ENCODE measurements around the gene ZNF264.

Gene ZNF264

DNA sequence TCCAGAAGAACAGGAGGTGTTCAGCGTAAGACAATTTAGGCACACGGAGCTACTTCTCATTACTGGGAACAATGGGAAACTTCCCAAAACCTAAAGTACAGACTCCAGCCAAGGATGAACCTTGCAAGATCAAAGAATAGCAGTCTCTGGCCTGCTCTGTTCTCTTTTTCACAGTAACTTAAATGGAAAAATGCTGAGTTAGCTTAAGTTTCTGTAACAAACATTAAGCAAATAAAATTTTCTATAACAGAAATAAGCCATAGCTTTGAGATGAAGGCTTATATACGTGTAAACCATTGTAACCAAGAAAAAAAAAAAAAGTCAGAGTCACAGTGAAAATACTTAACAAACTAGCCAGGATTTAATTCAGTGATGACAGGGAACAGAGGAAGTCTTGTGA lies 70.7 kb downstream of the ZNF264 start:
- TF ChIP-seq, protein P1, sequence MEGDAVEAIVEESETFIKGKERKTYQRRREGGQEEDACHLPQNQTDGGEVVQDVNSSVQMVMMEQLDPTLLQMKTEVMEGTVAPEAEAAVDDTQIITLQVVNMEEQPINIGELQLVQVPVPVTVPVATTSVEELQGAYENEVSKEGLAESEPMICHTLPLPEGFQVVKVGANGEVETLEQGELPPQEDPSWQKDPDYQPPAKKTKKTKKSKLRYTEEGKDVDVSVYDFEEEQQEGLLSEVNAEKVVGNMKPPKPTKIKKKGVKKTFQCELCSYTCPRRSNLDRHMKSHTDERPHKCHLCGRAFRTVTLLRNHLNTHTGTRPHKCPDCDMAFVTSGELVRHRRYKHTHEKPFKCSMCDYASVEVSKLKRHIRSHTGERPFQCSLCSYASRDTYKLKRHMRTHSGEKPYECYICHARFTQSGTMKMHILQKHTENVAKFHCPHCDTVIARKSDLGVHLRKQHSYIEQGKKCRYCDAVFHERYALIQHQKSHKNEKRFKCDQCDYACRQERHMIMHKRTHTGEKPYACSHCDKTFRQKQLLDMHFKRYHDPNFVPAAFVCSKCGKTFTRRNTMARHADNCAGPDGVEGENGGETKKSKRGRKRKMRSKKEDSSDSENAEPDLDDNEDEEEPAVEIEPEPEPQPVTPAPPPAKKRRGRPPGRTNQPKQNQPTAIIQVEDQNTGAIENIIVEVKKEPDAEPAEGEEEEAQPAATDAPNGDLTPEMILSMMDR (IDR thresholded peaks at IDR 0.05; ENCODE audit: low read depth, low read length), result no peak
- DNase-seq (ENCODE audit: low read depth in 2 of 2), result no peak
- no peak overlapping the region for H3K4me3 ChIP-seq (replicated peaks in 1 of 2; ENCODE audit: low read depth in 2 of 2, low read length in 2 of 2)

DNA sequence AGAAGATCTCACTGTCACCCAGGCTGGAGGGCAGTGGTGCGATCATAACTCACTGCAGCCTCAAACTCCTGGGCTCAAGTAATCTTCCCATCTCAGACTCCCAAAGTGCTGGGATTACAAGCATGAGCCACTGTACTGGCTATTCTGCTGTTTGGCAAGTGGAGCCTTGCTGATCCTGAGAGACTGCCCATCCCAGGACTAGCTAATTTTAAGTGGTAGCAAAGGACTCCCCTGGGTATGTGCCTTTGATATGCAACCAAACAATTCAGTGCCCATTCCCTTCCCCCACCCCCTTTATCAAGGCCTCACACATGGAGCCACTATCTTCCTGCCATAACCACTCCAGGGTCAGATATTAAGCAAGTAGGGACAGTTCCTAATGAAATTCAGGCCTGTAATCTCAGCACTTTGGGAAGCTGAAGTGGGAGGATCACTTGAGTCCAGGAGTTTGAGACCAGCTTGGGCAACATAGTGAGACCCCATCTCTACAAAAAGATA lies 72.0 kb downstream of the ZNF264 start:
- H3K4me3 ChIP-seq (replicated peaks in 1 of 2; ENCODE audit: low read depth in 2 of 2, low read length in 2 of 2), result no peak overlapping the region
- no peak for DNase-seq (ENCODE audit: low read depth in 2 of 2)
- TF ChIP-seq, protein P1 (IDR thresholded peaks at IDR 0.05; ENCODE audit: low read depth, low read length), result no peak

DNA sequence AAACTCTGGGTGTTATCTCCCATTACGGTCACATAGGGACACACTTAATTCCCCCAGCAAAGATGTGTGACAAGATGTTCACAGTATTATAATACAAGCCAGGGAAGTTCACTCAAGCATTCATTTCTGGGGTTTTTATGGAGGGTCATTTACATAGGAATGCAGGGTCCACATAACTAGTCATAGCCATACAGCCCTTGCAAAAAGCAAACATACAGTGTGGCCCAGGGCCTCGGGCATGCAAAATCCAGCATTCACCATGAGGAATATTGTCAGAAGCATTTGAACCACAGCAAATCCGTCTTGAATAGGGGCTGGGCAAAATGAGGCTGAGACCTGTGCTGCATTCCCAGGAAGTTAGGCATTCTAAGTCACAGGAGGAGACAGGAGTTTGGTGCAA lies 76.0 kb downstream of the ZNF264 start:
- TF ChIP-seq, protein P1 (IDR thresholded peaks at IDR 0.05; ENCODE audit: low read depth, low read length), result no peak
- DNase-seq (ENCODE audit: low read depth in 2 of 2), result no peak
- no peak overlapping the region for H3K4me3 ChIP-seq (replicated peaks in 1 of 2; ENCODE audit: low read depth in 2 of 2, low read length in 2 of 2)

DNA sequence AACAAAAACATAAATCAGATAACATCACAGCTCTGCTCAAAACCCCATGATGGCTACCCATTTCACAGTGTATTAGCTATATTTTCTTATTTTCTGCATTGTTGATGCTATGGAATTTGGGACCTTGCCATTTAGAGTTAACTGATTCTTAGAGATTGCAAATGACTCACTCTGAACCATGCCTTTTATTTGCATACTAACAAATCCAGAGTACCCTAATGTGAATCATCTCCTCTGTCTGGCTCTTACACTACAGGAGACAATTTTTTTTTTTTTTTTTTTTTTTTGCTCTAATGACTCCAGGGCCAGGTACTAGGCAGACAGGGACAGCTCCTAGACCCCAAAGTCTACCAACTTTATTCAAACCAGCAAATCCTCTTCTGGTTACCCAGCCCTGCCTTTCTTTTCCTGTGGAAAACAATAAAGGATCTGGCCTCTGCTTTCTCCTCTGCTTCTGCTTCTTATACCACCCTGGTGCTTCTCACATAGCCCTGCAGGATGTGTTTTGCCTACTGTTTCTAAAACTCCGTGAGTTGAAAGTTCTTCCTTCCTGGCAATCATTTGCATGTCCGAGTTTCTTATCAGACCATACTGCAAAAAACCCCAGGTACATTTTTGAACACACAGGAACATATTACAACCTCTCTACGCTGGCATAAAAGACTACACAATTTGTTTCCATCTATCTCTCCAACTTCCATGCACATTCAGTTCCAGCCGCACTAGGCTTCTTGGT lies 78.4 kb downstream of the ZNF264 start:
- no peak overlapping the region for H3K4me3 ChIP-seq (replicated peaks in 1 of 2; ENCODE audit: low read depth in 2 of 2, low read length in 2 of 2)
- TF ChIP-seq, protein P1 (IDR thresholded peaks at IDR 0.05; ENCODE audit: low read depth, low read length), result no peak
- DNase-seq (ENCODE audit: low read depth in 2 of 2), result peak; percentile 65 to 92

DNA sequence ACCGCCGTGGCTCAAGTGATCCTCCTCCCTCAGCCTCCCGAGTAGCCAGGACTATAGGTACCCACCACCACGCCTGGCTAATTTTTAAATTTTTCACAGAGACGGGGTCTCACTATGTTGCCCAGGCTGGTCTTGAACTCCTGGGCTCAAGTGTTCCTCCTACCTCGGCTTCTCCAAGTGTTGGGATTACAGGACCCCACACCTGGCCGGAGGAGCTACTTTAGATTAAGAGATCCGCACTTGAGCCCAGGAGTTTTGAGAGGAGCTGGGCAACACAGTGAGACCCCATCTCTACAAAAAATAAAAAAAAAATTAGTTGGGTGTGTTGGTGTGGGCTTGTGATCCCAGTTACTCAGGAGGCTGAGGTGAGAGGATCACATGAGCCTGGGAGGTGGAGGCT lies 80.0 kb downstream of the ZNF264 start:
- no peak overlapping the region for H3K4me3 ChIP-seq (replicated peaks in 1 of 2; ENCODE audit: low read depth in 2 of 2, low read length in 2 of 2)
- no peak for DNase-seq (ENCODE audit: low read depth in 2 of 2)
- TF ChIP-seq, protein P1 (IDR thresholded peaks at IDR 0.05; ENCODE audit: low read depth, low read length), result no peak

All from cardiac fibroblast (primary cell).